ENCODE results near the gene MALL.

- no peak for TF ChIP-seq CTCF (conservative IDR thresholded peaks at IDR 0.05; ENCODE audit: low read depth in 2 of 2)
- no peak for TF ChIP-seq NANOG (IDR thresholded peaks at IDR 0.05; ENCODE audit: borderline replicate concordance)
- TF ChIP-seq EZH2 (IDR thresholded peaks at IDR 0.05; ENCODE audit: low read depth, unreplicated experiment), result no peak
These were observed 9.8 kb downstream of the MALL start for GRCh38 chr2:110105608-110106467.

All from GM23338 (cell line).